ENCODE data around the gene CCDC124.
A peak's percentile ranks its signal among the peaks of the same experiment; 100 is the strongest.

The CCDC124 gene

GRCh38 chr19:17920527-17920926 is 12.3 kb upstream of the CCDC124 start:
- no peak for FAIRE-seq
- TF ChIP-seq POLR2A (IDR thresholded peaks at IDR 0.05; ENCODE audit: low read depth, low read length), result no peak
- DNase-seq (ENCODE audit: insufficient read length, low spot score), result no peak

GRCh38 chr19:17922138-17922537 is 10.7 kb upstream of the CCDC124 start:
- FAIRE-seq (no peak), DNase-seq (ENCODE audit: insufficient read length, low spot score) (no peak)
- no peak for TF ChIP-seq POLR2A (IDR thresholded peaks at IDR 0.05; ENCODE audit: low read depth, low read length)

DNA sequence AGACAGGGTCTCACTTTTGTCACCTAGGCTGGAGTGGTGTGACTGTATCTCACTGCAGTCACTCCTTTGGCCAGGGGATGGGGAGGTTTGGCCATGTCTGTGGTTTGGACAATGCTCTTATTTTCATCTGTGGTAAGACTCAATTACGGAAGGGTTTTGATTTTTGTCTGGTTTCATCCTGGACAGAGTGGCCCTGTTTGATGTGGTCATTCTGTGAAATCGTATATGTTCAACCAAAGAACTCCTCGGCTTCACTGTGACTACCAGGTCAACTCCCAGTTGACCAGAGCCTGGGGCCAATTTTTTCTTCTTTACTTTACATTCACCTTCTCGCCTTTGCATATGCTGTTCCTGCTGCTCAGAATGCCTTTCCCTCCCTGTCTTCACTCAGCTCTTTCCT is 6.8 kb upstream of the CCDC124 start:
- no peak for FAIRE-seq

GRCh38 chr19:17929056-17929455 is 3.8 kb upstream of the CCDC124 start:
- FAIRE-seq, result no peak
- no peak for TF ChIP-seq POLR2A (IDR thresholded peaks at IDR 0.05; ENCODE audit: low read depth, low read length)
- no peak for DNase-seq (ENCODE audit: insufficient read length, low spot score)

More for the DNA sequence above, 6.8 kb upstream of the CCDC124 start:
- DNase-seq (ENCODE audit: insufficient read length, low spot score), result no peak
- TF ChIP-seq POLR2A (IDR thresholded peaks at IDR 0.05; ENCODE audit: low read depth, low read length), result no peak

GRCh38 chr19:17931532-17932191 is 1.2 kb upstream of the CCDC124 start:
- no peak for TF ChIP-seq POLR2A (IDR thresholded peaks at IDR 0.05; ENCODE audit: low read depth, low read length)
- FAIRE-seq (no peak), DNase-seq (ENCODE audit: insufficient read length, low spot score) (no peak)

DNA sequence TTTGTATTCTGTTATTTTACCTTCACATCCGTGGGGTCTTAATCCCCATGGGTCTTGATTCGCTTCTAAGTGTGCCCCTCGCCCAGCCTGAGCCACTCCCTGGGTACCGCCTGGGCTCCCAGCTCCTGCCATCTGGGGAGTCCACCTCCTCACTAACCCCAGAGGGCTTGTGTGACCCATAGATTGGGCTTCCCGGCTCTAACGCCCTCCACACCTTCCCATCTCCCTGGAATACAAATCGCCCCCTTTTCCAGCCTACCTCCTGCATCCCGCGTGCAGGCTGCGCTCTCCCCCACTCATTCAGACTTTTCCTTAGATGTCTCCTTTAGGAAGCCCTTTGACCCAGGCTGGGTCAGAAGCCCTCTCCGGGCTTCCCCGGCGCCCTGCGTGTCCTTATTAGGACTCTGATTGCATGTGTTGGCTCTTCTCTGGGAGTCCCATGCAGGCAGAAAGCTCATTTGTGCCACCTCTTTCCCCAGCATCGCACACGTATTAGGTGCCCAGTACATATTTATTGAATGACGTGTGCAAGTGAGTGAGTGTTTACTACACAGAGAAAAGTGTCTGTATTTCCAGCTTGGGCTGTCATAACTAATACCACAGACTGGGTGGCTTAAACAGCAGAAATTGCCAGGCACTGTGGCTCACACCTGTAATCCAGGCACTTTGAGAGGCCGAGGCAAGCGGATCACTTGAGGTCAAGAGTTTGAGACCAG is 757 bp downstream of the CCDC124 start:
- DNase-seq (ENCODE audit: insufficient read length, low spot score), result peak; percentile 59
- TF ChIP-seq POLR2A (IDR thresholded peaks at IDR 0.05; ENCODE audit: low read depth, low read length), result no peak
- peak; percentile 50 for FAIRE-seq

DNA sequence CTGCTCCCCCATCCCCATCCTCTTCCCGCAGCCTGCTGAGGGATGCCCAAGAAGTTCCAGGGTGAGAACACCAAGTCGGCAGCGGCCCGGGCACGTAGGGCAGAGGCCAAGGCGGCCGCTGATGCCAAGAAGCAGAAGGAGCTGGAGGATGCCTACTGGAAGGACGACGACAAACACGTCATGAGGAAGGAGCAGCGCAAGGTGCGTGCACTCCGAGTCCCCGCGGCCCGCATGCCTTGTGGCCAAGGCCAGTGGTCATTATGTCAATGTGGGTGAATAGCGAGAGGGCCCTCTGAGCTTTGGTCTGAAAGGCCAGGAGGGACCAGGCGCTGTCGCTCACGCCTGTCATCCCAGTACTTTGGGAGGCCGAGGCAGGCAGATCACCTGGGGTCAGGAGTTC is 3.6 kb downstream of the CCDC124 start:
- DNase-seq (ENCODE audit: insufficient read length, low spot score) (no peak), FAIRE-seq (no peak)
- no peak for TF ChIP-seq POLR2A (IDR thresholded peaks at IDR 0.05; ENCODE audit: low read depth, low read length)

- FAIRE-seq (no peak), DNase-seq (ENCODE audit: insufficient read length, low spot score) (no peak)
- no peak for TF ChIP-seq POLR2A (IDR thresholded peaks at IDR 0.05; ENCODE audit: low read depth, low read length)
These were observed 4.6 kb downstream of the CCDC124 start for GRCh38 chr19:17937371-17937900.

DNA sequence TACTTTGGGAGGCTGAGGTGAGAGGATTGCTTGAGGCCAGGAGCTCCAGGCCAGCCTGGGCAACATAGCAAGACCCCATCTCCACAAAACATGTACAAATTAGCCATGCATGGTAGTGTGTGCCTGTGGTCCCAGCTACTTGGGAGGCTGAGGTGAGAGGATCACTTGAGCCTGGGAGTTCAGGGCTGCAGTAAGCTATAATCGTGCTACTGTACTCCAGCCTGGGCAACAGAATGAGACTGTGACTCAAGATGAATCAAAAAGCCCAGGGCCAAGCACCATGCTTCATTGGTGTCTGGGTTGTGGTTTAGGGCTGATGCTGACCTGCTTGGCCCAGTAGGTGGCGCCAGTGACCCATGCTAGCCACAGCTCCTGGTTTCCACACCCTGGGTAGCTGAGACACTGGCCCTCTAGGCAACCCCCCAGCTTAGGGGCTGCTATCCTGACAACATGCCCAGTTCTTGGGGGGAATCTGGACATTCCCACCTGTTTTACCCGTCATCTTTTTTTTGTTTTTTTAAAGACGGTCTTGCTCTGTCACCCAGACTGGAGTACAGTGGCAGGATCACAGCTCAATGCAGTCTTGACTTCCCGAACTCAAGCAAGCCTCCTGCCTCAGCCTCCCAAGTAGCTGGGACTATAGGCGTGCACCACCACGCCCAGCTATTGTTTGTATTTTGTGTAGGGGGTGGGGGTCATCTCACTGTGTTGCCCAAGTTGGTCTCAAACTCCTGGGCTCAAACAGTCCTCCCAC is 5.5 kb downstream of the CCDC124 start:
- no peak for TF ChIP-seq POLR2A (IDR thresholded peaks at IDR 0.05; ENCODE audit: low read depth, low read length)
- DNase-seq (ENCODE audit: insufficient read length, low spot score), result peak; percentile 93
- FAIRE-seq, result peak; percentile 84

DNA sequence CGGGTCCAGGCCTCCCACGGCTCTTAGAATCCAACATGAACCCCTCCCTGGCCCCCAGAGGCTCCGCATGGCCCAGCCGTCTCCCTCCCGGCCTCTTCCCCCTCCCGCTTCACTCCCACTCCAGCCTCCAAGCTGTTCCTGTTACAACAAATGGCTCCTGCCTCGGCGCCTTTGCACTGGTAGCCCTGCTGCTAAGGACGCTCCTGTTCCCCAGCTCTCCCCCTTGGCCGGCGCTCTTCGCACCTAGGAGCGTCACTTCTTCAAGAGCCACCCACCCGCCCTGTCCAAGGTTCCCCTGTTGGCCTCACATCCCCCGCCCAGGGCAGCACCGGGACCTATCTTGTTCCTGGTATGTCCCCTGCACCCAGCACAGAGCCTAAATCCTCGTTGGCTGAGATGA is 9.4 kb downstream of the CCDC124 start:
- no peak for TF ChIP-seq POLR2A (IDR thresholded peaks at IDR 0.05; ENCODE audit: low read depth, low read length)
- FAIRE-seq (no peak), DNase-seq (ENCODE audit: insufficient read length, low spot score) (no peak)

DNA sequence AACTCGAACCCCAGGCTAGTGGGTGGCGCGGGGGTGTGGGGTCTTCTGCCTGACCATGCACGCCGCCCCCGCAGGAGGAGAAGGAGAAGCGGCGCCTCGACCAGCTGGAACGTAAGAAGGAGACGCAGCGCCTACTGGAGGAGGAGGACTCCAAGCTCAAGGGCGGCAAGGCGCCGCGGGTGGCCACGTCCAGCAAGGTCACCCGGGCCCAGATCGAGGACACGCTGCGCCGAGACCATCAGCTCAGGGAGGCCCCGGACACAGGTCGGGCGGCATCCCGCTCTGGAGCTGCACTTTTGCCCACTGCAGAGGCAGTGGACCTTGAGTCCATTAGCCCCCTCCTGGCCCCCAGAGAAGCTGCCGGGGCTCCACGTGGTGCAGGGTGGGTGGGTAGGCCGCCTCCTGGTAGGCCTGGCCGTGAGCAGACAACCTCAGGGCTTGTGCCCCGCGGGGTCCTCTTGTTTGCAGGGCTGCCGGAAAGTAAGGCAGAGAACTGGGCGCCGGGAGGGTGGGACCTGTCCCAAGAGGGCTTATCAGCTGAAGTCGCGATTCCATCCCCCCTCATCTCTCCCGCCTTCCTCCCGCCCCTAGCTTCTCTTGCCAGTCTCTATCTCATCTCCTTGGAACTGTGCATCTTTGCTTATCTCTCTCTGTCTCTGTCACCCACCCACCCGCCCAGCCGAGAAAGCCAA is 9.9 kb downstream of the CCDC124 start:
- TF ChIP-seq POLR2A (IDR thresholded peaks at IDR 0.05; ENCODE audit: low read depth, low read length), result no peak
- FAIRE-seq, result no peak
- DNase-seq (ENCODE audit: insufficient read length, low spot score), result no peak

DNA sequence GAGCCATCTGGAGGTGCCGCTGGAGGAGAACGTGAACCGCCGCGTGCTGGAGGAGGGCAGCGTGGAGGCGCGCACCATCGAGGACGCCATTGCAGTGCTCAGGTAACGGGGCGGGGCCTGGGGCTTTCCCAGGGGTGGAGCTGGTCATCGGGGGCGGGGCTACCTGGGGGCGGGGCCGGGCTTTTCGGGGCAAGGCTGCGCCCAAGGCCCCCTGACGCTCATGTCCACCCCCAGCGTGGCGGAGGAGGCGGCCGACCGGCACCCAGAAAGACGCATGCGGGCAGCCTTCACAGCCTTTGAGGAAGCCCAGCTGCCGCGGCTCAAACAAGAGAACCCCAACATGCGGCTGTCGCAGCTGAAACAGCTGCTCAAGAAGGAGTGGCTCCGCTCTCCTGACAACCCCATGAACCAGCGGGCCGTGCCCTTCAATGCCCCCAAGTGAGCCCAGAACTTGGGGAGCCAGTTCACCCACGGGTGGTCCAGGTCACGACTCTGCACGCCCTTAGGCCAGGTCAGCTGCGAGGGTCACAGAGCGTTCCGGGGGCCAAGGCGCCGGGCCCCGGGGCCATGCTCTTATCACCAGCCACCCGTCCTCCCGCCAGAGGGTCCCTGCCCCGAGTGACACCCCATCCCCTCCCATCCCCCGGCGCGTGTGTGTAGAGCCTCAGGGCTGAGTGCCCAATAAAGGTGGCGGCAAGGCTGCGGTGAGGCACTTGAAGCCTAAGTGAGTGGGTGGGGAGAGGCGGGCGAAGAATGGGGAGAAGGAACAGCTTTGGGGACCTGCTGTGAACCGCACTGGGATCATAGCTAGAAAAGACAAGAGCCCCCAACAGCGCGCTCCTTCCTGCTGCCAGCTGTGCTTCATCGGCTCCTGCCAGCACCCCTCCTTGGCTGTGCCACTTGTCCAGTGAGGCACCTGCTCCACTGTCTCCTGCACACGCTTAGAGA is 10.7 kb downstream of the CCDC124 start:
- no peak for FAIRE-seq
- TF ChIP-seq POLR2A (IDR thresholded peaks at IDR 0.05; ENCODE audit: low read depth, low read length), result no peak
- no peak for DNase-seq (ENCODE audit: insufficient read length, low spot score)

DNA sequence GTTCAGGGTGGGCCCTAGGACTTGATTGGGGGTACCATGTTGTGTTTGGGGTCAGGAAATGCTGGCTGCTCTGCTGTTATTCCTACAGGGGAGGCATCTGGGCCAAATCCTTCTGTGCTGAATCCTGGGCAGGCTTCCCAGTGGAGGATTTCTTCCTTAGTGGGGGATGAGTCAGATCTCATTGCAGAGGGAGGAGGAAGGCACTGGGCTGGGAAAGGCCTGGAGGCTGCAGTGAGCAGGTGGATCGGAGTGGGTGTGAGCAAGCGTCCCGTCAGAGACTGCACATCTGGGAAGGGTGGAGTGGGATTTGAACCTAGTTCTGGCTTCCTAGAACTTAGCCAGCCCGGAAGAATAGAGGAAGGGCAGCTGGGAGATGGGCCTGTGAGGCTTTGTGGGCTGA is 11.5 kb downstream of the CCDC124 start:
- TF ChIP-seq POLR2A (IDR thresholded peaks at IDR 0.05; ENCODE audit: low read depth, low read length), result no peak
- FAIRE-seq (peak; percentile 99), DNase-seq (ENCODE audit: insufficient read length, low spot score) (peak; percentile 94)

All from H54 (cell line).